Heart left ventricle (tissue), 13 donors: ENCODE measurements around the gene SMG9.

Experiments used
- CTCF ChIP-seq, 12 donors: fragments of 200-600 bp; sonication (generic) in 4 of 12; IDR thresholded peaks; one replicate each; pipeline versions ENCODE4 v1.5.0 to v1.8.0; 2018 to 2022; ENCODE audit warnings: antibody characterized with exemption in 12 of 12, mild to moderate bottlenecking in 5 of 12
- POLR2A ChIP-seq, 2 donors: fragments of 450-650 bp; IDR thresholded peaks; one replicate each; pipeline ENCODE4 v1.6.1; 2017; ENCODE audit warnings: antibody characterized with exemption in 2 of 2, mild to moderate bottlenecking in 2 of 2, moderate library complexity in 2 of 2
- donor health status: ischemic (EF 13 %, LVEDD 7.1; RV severe dilation, severe dysfunction).
- donor health status: DM: no; HTN: yes; CAD: no.
- donor health status: DM: no; HTN: no; CAD: no.
- donor health status: ischemic (EF 25% LVEDD 6.9; RV normal size, moderate dysfunction).
- donor health status: ischemic (EF 25% LVEDD 5.7; RV mildly dilated, moderate dysfunction).
- donor health status: ischemic (EF 35%, LVEDD 5.7; RV mildly dilated, moderate dysfunction).
- donor health status: nonischemic (EF 11% LVEDD 7.7; RV severe dilation, severe dysfunction).
- donor health status: DM: yes; HTN: yes; CAD: no.
- donor health status: PGD.
- donor health status: ischemic (EF 29% LVEDD 5.4; RV normal size, mild dysfunction).
- donor health status: nonischemic (EF 23%, LVEDD 6.1; RV moderate dilation, normal function).

GRCh38 chr19:43760941-43761340 lies 6.2 kb upstream of the SMG9 start:
- no peak for TF ChIP-seq CTCF (IDR thresholded peaks at IDR 0.05)
- no peak for TF ChIP-seq POLR2A (IDR thresholded peaks at IDR 0.05)
